Measurements from ENCODE around the gene TMEM214. TPM values are rescaled to one million over a fixed set of nuclear protein-coding genes. Genes with fewer than 3 reads are reported as not detected.

Gene TMEM214, protein sequence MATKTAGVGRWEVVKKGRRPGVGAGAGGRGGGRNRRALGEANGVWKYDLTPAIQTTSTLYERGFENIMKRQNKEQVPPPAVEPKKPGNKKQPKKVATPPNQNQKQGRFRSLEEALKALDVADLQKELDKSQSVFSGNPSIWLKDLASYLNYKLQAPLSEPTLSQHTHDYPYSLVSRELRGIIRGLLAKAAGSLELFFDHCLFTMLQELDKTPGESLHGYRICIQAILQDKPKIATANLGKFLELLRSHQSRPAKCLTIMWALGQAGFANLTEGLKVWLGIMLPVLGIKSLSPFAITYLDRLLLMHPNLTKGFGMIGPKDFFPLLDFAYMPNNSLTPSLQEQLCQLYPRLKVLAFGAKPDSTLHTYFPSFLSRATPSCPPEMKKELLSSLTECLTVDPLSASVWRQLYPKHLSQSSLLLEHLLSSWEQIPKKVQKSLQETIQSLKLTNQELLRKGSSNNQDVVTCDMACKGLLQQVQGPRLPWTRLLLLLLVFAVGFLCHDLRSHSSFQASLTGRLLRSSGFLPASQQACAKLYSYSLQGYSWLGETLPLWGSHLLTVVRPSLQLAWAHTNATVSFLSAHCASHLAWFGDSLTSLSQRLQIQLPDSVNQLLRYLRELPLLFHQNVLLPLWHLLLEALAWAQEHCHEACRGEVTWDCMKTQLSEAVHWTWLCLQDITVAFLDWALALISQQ
- 43.7 and 46.0 TPM in 2 replicates for total RNA-seq

DNA sequence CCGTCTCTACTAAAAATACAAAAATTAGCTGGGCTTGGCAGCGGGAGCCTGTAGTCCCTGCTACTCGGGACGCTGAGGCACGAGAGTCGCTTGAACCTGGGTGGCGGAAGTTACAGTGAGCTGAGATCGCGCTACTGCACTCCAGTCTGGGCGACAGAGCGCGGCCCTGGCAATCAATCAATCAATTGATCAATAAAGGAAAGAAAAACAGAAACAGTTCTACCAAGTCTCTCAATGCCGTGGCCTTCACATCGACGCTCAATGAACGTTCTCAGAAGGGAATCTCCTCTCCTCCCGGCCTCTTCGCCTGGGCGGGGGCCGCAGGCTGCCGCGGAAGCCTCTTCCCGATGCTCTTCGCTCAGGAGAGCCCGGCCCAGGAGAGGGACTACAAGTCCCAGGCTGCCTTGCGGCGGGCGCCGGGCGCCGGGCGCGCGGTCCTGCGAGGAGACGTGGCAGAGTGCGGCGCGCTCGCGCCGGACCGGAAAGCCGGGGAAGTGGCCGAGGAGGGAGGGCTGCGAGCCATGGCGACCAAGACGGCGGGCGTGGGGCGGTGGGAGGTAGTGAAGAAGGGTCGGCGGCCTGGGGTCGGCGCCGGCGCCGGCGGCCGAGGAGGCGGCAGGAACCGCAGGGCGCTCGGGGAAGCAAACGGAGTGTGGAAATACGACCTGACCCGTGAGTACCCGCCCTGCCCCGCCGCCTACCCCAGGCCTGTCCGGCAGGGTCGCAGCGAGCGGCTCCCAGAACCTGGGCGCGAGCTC, at the start of gene TMEM214:
Gene TMEM214, plus strand, starts transcription at position 471 of the 758 bp plus-strand sequence. Its CDS starts 51 bp downstream, at position 522.

DNA sequence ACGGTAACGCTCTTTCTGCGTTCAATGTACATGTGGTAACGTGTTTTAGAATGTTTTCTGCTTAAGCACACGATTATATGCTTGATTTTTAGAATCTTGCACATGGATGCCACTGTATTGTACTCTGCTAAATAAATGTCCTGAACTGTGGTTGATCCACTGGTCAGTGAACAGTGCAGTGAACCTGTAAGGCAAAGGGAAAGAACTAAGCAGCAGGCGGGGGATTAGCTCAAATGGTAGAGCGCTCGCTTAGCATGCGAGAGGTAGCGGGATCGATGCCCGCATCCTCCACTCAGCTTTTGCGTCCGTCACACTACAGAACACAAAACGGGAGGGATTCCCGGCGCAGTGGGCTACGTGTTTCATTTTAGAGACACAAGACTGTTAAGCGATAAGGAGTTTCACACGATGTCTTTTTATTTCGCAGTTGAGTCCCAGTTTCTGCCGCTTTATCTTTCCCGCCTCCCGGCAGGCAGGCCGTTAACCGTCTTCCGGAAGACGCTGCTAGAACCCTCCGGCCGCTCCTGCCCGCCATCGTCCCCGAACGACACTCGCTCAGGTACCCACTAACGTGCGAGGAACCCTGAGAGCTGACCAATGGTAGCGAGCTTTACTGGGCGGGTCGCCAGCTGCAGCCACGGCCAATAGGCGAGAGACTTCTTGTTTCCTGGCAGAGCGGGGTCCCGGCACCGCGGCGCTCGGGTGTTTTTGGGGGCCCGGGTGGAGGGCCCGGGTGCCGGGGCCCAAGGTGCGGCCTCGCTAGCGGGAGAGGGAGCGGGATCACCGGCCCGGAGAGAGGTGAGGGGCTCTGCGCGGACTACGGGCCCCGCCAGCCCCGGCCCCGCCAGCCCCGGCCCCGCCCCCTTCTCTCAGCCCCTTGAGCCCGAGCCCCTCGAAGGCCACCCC, 18.5 kb downstream of the TMEM214 start, which contains the start of gene AGBL5:
Gene AGBL5, plus strand, starts transcription at position 673 of the 906 bp plus-strand sequence. CDS start 1,291 bp downstream, outside the sequence.

DNA sequence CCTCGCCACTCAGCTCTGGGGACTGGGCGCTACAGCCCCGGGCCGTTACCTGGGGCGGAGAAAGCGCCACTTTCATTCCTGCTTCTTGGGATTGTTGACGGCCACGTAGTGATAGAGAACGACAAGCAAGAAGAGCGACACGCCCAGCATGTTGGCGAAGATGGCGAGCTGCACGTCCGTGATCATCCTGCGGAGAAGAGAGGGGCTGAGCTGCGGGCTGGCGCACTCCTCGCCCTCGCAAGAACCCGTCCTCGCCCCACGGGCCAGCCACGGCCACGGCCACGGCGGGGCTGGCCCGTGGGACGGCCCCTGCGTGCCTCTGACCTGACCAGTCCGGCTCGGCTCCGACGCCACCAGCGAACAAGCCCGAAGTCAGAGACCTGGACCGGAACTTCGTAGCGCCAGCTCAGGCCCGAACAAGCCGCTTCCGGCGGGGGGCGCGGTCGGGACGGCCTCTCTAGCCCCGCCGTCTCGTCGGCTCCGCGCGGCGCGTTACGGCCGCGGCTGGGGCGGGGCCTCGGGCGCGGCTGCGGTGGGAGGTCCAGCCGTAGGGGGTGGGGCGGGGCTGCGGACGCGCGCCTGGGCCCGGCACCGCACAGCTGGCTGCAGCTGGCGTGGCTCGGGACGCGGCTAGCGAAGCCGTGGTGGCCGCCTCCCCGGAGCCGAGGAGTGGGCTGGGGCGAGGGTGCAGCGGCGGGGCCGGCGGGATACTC, 38.7 kb downstream of the TMEM214 start, which contains the start of gene OST4:
Gene OST4, minus strand, starts transcription at position 378 of the 713 bp plus-strand sequence.

DNA sequence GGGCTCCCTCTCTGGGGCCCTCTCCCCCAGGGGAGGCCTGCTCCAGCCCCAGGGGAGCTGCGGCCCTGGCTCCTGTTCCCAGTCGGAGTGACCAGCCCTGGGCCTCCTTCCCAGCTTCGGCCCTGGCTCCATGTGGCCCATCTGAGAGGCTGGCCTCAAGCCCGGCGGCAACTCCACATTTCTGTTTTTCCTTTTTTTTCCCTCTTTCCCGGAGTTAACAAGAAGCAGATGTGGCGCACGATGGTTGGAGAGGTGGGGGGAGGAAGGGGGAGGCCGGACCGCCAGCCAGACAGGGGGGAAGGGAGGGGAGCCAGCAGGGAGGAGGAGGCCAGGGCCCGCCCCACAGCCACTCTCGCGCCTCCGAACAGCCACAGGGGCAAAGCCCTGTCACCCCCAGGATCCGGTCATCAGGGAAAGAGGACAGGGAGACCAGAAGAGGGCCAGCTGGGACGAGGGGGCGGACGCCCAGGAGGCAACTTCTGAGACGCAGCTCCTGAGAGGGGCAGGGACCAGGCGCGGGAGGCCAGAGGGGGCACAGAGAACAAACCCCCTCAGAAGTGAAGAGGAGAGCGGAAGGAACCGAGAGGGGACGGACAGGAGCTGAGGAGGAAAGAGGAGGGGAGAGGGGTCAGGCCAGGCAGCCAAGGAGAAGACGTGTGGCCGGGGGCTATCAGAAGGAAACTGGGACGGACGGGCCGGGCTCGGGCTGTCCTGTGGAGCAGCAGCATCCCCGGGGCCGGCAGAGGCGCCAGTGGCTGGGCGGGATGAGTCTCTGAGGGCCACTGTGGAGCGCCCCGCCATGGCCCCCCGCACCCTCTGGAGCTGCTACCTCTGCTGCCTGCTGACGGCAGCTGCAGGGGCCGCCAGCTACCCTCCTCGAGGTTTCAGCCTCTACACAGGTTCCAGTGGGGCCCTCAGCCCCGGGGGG, 45.8 kb downstream of the TMEM214 start, which contains the start of gene EMILIN1:
Gene EMILIN1, plus strand, starts transcription at position 349 of the 928 bp plus-strand sequence. Its CDS starts 451 bp downstream, at position 800.

DNA sequence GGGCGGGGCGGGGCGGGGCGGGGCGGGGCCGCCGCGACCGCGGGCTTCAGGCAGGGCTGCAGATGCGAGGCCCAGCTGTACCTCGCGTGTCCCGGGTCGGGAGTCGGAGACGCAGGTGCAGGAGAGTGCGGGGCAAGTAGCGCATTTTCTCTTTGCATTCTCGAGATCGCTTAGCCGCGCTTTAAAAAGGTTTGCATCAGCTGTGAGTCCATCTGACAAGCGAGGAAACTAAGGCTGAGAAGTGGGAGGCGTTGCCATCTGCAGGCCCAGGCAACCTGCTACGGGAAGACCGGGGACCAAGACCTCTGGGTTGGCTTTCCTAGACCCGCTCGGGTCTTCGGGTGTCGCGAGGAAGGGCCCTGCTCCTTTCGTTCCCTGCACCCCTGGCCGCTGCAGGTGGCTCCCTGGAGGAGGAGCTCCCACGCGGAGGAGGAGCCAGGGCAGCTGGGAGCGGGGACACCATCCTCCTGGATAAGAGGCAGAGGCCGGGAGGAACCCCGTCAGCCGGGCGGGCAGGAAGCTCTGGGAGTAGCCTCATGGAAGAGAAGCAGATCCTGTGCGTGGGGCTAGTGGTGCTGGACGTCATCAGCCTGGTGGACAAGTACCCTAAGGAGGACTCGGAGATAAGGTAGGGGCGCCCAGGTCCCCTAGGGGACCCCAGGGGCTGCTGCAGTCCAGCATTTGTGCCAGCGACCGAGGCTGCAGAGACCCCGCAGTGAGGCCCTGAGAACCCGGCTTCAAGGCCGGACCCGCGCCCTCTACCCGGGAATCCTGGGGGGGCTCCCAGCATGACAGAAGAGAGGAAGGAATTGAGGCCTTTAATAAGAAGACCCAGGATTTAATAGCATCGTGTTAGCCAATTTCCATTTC, 54.2 kb downstream of the TMEM214 start, which contains the start of gene KHK:
Gene KHK, plus strand, starts transcription at position 49 of the 870 bp plus-strand sequence. Its CDS starts 488 bp downstream, at position 537.

Other genes starting within 250 kb of the TMEM214 start
- 1.6 and 3.6 TPM in 2 replicates for gene CENPA, start 246.9 kb upstream of the TMEM214 start, total RNA-seq
- not detected in 2 replicates for gene DPYSL5, start 184.8 kb upstream of the TMEM214 start, total RNA-seq
- gene MAPRE3, start 62.3 kb upstream of the TMEM214 start, total RNA-seq: 3.1 and 6.0 TPM in 2 replicates
- gene AGBL5, start 18.7 kb downstream of the TMEM214 start, total RNA-seq: 12.6 and 14.9 TPM in 2 replicates
- gene OST4, start 38.7 kb downstream of the TMEM214 start, total RNA-seq: 558 and 652 TPM in 2 replicates
- gene EMILIN1, start 45.6 kb downstream of the TMEM214 start, total RNA-seq: 273 and 388 TPM in 2 replicates
- gene KHK, start 53.8 kb downstream of the TMEM214 start, total RNA-seq: 1.3 TPM in 1 of 2 replicates, not detected in the other
- gene CGREF1, start 86.2 kb downstream of the TMEM214 start, total RNA-seq: 11.6 and 28.2 TPM in 2 replicates
- gene ABHD1, start 90.8 kb downstream of the TMEM214 start, total RNA-seq: not detected in 2 replicates
- 65.2 and 72.1 TPM in 2 replicates for gene PREB, start 101.7 kb downstream of the TMEM214 start, total RNA-seq
- gene PRR30, start 106.4 kb downstream of the TMEM214 start, total RNA-seq: not detected in 2 replicates
- gene TCF23, start 116.0 kb downstream of the TMEM214 start, total RNA-seq: under 0.01 TPM in 1 of 2 replicates, not detected in the other
- gene ATRAID, start 179.1 kb downstream of the TMEM214 start, total RNA-seq: 148 and 204 TPM in 2 replicates
- gene SLC5A6, start 179.3 kb downstream of the TMEM214 start, total RNA-seq: 7.6 and 13.0 TPM in 2 replicates
- gene CAD, start 184.4 kb downstream of the TMEM214 start, total RNA-seq: 22.9 and 29.3 TPM in 2 replicates
- not detected in 2 replicates for gene SLC30A3, start 230.1 kb downstream of the TMEM214 start, total RNA-seq
- gene DNAJC5G, start 242.5 kb downstream of the TMEM214 start, total RNA-seq: not detected in 2 replicates
- not detected in 2 replicates for gene TRIM54, start 249.5 kb downstream of the TMEM214 start, total RNA-seq

Measured in cardiac atrium fibroblast (primary cell).